ENCODE measurements around the gene PRCC.
"Not testable (repeated sequence)": the region's sequence is repeated elsewhere in the genome, so short reads cannot be mapped to it uniquely, and the experiment has no call there.

PRCC gene

DNA sequence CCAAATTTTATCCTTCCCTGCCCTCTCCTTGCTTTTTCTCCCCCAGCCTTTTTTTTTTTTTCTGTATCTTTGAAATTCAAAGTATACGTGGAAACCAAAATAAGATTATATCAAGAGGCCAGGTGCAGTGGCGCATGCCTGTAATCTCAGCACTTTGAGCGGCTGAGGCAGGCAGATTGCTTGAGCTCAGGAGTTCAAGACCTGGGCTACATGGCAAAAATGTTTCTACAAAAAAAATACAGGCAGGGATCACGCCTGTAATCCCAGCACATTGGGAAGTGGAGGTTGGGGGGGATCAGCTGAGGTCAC is 6.6 kb upstream of the PRCC start:
- DNase-seq (ENCODE audit: low read depth) = no peak

DNA sequence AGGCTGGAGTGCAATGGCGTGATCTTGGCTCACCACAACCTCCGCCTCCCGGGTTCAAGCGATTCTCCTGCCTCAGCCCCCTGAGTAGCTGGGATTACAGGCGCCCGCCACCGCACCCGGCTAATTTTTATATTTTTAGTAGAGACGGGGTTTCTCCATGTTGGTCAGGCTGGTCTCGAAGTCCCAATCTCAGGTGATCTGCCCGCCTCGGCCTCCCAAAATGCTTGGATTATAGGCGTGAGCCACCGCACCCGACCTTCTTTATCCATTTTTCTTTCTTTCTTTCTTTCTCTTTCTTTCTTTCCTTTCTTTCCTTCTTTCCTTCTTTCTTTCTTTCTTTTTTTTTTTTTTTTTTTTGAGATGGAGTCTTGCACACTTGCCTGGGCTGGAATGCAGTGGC is 2.2 kb upstream of the PRCC start:
- not testable (repeated sequence) for DNase-seq (ENCODE audit: low read depth)

DNA sequence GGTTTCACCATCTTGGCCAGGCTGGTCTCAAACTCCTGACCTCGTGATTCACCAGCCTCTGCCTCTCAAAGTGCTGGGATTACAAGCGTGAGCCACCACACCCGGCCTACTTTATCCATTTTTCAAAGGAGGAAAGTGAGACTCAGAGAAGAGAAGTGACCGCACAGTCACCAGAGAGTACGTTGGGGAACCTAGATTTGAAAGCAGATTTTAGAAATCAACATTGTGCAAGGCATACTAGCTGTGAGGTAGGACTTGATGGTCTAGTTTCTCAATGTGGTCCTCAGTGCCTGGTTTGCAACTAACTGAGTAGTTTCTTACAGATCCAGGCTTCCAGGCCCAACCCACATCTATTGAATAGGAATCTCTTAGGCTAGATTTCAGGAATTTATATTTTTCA is 1.7 kb upstream of the PRCC start:
- no peak for DNase-seq (ENCODE audit: low read depth)

DNA sequence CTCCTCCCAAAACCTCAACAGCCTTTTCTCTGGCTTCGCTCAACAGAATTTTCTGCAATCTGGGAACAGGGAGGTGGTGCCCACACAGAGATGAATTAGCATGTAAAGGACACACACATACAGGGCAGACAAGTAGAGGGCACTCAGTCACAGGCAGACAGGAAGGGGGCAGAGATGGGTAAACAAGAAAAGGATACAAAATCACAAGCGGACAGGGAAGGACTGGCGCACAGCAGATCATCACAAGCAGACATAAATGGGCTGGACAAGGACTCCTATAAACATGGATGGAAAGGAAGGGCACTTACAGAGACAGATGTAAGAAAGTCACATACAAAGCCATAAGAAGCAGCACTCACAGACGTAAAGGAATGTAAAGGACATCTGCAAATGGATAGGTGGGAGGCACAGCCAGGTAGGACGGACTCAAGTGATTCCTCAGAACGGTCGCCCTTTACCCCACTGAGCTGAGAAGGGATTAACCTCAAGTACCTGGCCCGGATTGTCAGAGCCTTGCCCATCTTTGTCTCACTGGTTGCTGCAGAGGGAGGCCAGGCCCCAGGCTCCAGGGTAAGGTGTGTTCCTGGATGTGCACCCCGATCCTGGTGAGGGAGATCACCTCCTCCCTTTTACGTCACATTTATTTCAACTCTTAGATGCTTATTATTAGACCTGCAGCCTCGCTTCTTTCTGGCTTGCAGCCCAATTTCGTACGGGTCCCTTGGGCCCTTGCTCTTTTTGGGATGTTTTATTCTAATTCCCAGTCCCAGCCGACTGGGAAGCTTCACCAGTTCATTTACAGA is 836 bp upstream of the PRCC start:
- DNase-seq (ENCODE audit: low read depth) = no peak

DNA sequence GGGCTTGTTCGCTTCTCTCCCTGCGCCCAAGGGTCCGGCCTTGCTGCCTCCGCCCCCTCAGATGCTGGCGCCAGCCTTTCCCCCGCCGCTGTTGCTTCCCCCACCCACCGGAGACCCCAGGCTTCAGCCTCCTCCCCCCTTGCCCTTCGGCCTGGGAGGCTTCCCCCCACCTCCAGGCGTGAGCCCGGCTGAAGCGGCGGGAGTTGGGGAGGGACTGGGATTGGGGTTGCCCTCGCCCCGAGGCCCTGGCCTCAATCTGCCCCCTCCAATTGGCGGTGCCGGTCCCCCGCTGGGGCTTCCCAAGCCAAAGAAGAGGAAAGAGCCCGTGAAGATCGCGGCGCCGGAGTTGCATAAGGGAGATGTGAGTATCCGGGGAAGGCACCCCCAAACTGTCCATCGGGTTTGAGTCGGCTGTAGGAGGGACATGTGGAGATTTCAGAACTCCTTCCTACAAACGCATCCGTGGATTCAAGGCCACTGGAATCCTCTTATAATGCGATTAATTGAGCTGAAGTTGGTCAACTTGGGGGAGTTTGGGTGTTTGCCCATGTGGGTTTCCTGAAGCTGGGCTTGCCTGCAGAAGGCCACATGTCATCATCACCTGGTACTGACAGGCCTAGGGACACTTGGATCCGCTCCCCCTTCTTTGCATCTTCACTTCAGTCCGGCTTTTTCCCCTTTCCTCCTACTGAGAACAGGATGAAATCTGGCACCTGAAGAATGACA is 707 bp downstream of the PRCC start:
- no peak for DNase-seq (ENCODE audit: low read depth)

DNA sequence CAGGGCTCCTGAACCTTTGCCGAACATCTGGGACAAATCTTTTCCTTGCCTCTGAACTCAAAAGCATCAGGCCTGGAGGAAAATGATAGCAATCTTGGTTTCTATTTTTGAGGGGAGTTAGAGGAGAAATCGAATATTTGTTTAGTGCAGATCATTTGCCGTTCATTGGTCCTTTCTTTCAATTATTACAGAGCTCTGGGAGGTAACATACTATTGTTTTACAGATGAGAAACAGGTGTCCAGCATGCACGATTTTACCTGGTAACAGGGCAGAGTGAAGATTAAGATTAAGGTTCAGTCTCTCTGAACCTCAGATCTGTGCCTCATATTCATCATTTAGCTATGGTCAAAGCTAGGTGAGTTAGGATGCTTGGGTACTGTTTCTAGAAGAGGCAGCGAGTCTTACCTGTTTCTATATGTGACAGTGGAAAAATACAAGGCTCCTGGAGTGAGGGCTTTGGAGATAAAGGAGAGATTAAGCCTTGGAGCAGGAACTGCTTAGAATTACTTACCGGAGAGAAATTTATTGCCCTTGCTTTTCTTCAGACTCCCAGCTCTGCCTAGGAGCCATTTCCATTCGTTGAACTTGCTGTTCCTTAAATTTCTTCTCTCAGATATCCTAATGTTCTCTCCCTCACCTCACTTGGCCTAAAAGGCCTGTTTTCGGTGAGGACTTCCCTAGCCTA is 1.4 kb downstream of the PRCC start:
- no peak for DNase-seq (ENCODE audit: low read depth)

DNA sequence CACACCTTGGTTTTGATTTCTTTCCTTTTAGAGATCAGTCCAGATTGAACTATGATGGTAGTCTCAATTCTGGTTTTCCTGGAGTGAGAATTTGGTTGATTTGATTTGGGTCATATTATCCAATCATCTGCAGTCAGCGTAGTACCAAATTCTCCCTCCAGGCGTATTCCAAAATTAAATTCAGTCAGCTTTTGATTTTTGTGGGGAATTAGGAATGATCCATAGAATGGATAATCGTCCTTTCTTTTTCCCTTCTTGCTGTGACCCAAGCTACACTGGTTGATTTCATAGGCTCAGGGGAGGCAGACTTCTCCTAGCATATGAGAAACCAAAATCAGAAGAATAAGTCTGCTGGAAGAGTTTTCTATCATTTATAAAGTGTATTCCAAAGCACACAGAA is 4.9 kb downstream of the PRCC start:
- no peak for DNase-seq (ENCODE audit: low read depth)

DNA sequence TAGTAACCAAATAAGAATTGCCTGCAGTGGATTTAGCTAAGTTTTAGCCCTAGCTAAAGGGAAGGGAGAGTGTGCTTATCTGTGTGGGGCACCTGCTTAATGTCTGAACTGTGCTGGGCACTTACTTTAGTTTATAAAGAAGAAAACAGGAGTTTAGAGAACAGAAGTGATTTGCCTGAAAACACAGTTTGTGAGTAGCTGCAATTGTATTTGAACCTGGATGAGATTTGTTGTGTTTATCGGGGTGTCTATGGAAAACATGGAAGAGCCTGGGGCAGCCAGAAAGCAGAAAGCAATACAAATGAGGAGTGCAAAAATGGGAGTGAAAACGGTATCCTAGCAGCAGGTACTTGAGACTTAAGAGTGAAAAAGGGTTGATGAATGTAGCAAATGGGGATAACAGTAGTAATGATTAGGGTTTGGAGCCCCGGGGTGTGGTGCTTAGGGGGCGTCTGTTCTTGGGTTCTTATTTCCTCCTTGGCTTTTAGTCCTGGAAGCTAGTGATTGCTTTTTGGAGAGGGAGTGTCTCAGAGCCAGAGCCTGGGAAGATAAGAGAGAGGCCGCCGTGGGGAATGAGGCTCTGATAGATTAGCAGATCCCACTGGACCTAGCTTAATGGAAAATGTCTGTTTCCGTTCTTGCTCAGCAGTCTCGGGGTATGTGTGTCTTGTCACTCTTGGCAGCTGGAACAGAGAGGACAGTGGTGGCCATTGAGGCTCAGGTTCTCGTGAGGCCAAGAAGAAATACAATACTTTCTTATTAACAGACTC is 5.6 kb downstream of the PRCC start:
- no peak for DNase-seq (ENCODE audit: low read depth)

DNA sequence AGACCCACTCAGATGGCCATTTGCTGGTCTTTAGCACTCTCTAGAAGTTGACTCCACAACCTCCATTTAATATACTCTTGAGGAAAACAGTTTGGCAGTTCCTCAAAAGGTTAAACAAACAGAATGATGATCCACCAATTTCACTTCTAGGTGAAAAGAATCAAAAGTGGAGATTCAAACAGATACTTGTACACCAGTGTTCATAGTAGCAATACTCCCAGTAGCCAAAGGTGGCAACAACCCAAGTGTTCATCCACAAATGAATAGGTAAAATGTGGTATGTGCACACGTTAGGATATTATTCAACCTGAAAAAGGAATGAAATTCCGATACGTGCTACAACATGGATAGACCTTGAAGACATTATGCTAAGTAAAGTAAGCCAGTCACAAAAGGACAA is 6.3 kb downstream of the PRCC start:
- DNase-seq (ENCODE audit: low read depth) = no peak

DNA sequence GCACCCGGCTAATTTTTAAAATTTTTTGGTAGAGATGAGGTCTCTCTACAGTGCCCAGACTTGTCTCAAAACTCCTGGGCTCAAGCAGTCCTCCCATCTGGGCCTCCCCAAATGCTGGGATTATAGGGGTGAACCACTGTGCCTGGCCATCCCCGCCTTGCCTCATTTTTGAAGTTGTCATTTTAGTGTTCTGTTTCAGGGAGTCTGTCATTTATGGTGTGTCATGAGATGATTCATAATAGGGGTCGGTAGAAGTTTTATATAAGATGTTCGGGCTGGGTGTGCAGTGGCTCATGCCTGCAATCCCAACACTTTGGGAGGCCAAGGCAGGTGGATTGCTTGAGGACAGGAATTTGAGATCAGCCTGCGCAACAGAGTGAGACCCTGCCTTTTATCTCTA is 8.5 kb downstream of the PRCC start:
- no peak for DNase-seq (ENCODE audit: low read depth)

DNA sequence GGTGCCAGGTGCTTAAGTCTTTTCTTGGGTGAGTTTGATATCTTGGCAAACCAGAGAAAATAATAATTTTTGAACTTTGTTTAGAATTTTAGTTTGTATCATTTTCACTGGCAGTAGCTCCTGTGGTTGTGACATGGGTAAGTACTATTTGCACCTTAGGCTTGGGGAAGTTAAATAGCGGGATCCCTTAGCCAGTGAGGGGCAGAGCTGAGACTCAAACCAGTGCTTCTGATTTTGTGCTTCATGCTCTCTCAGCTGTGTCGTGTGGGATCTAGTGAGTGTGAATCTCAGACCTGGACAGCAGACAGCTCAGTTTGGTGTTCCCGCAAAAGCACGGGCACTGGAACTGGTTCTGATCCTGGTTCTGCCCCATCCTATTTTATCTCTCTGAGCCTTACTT is 9.6 kb downstream of the PRCC start:
- DNase-seq (ENCODE audit: low read depth) = no peak

DNA sequence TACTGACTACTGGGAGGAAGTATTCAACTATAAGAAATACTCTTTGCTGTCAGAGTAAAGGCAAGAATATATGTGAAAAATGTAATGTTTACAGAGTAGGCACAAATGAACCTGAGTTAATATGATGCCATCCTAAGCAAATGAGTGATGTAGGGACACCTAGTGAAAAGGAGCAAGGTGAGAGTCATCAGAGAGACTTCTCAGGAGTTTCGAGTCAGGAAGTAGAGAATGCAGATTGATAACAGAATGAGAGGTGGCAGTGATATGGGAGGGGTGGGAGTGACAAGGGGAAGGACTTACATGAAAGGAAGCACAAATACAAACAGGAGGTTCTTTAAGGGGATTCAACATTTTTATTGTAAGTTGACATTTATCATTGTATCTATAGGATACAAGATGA is 10.2 kb downstream of the PRCC start:
- no peak for DNase-seq (ENCODE audit: low read depth)

DNA sequence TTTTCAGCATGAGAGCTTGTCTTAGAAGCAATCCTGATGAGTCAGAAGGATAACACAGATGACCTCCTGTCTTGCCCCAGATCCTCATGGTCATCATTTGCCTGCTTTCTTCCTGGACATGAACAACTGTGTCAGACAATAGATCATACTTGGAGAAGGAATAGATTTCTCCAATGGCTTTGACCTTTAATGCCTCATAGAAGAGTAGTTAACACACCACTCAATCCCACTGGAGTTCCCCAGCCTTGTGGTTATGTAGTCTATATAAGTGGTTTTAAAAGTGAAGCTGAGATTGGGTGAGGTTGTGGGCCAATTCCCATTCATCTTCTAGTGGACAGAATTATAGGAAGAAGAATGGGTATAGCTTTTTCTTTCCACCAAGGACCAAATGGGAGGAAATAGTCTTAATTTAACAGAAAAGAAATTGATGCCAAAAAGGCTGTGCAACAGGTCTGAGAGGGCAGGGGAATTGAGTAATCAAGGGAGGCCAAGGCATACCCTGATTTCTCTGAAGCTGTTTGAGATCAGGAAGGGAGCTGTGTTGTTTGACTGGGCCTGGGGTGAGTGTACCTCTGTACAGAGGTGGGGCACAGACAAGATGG is 14.4 kb downstream of the PRCC start:
- DNase-seq (ENCODE audit: low read depth) = no peak

DNA sequence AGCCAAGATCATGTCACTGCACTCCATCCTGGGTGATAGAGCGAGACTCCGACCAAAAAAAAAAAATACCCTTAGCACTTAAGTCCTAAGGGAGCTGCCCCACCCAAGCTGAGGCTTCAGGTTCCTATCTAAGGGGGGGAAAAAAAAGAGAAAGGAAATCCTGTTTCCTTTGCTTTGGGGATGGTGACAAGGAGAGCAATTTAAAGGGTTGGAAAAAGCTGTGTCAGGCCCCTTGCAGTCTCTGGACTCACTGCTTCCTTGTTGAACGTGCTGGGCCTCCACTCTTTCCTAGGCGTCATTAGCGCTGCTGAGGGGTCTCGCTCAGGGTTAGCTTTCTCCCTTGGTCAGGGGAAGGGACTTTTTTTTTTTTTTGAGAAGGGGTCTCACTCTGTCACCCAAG is 18.1 kb downstream of the PRCC start:
- no peak for DNase-seq (ENCODE audit: low read depth)

DNA sequence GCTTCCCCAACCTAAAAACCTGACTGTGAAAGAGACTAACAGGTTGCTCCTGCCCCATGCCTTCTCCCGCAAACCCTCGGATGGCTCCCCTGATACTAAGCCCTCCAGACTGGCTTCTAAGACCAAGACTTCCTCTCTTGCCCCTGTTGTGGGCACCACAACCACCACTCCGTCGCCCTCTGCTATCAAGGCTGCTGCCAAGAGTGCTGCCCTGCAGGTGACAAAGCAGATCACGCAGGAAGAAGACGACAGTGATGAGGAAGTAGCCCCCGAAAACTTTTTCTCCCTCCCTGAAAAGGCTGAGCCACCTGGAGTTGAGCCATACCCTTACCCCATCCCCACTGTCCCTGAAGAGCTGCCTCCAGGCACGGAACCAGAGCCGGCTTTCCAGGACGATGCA is 19.3 kb downstream of the PRCC start:
- no peak for DNase-seq (ENCODE audit: low read depth)

DNA sequence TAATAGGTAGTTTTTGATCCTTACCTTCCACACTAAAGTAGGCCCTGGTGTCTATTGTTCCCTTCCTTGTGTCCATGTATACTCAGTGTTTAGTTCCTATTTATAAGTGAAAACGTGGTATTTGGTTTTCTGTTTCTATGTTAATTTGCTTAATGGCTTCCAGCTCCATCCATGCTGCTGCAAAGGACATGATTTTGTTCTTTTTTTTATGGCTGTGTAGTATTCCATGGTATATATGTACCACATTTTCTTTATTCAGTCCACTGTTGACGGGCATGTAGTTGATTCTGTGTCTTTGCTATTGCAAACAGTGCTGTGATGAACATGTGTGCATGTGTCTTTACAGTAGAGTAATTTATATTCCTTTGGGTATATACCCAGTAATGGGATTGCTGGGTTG is 20.8 kb downstream of the PRCC start:
- DNase-seq (ENCODE audit: low read depth) = no peak

DNA sequence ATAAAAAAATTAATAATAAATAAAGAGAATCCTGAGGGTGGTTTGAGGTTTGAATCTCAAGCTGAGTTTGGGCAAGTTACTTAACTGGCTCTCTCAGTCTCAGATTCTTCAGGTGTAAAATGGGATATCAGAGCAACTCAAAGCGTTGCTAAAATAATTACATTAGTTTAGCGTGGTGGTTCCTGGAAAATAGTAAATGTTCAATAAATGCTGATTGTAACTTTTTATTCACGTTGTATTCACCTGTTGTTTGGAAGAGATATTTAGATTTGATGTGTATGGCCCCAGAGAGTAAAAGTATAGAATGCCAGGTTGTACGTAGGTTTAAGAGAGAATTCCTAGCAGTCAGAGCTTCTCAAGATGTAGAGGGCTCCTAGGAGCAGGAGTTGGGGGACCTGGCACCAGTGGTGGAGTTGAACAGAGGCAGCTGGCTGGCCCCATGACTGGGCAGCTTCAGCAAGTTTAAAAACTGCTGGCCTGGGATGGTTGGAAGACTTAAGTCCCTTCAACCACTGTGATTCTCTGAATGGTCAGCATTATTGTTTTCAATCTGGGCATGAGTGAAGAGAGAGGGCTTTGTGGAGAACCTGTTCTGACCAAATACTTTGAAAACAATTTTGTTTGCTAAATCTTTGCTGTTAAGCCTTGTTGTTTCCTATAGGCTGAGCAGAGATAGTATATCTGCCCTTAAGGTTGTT is 22.4 kb downstream of the PRCC start:
- DNase-seq (ENCODE audit: low read depth) = no peak

DNA sequence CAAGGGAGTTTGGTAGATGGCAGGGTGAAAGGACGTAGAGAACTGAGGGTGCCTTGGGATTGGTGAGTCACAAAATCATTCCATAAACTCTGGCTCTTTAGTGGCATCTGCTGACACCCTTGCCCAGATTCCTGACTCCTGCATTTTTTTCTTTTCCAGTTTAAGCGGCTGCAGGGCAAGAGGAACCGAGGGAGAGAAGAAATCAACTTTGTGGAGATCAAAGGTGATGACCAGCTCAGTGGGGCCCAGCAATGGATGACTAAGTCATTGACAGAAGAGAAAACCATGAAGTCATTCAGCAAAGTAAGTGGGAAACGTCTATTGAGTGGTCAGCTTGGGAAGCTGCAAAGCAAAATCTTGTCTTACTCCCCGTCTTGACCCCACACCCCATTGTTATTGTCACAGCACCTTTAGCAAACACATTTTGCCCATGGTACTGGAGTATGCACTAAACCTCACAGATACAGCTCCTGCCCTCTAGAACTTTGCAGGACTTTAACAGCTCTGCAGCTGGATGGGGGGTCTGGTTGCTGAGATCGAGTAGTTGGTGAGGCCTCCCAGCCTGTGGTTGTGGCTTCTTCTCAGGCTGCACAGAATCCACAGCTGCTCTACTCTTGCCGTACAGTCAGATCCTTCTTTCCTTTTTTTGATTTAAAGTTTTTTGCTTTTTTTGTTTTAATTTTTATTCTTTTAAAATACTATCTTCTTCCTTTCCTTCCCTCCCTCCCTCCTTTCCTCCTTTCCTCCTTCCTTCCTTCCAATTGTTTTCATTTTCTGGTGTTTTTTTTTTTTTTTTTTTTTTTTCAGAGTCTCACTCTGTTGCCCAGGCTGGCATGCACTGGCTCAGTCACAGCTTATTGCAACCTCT is 27.4 kb downstream of the PRCC start:
- DNase-seq (ENCODE audit: low read depth) = no peak

DNA sequence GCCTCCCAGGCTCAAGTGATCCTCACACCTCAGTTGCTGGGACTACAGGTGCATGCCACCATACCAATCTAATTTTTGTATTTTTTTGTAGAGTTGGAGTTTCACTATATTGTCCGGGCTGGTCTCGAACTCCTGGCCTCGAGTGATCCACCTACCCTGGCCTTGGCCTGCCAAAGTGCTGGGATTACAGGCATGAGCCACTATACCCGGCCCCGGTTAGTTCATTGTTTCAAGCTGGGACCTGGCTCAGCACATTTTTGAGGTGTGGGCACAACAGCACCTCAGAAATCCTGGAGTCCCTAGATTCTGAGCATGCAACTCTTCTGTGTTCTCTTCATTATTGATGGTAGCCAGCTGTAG is 28.0 kb downstream of the PRCC start:
- DNase-seq (ENCODE audit: low read depth) = no peak

DNA sequence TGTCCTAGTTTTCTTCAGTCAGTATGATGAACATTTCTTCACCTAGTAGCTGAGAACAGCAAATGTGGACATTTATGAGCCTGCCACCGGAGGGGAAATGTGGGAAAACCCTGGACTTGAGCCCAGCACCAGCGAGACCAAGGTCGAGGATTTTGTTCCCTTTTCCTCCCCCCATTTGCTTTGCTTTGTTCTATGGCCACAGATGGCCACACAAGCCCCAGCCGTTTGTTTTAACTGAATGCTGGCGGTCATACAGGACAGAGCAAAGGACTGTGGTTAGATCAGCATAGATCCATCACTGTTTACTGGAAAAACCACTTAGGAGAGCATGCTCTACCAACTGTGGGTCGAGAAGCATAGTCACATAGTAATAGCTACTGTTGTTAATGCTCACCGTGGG is 28.5 kb downstream of the PRCC start:
- DNase-seq (ENCODE audit: low read depth) = no peak

Measured in stimulated activated CD4-positive, alpha-beta T cell treated with anti-CD3 and anti-CD28 coated beads, Interleukin-2, amount 100 ng/mL, for 4 hours (primary cell).